ENCODE data around the gene NOTCH4.
"Not testable (repeated sequence)": the region's sequence is repeated elsewhere in the genome, so short reads cannot be mapped to it uniquely, and the experiment has no call there.

Gene NOTCH4

DNA sequence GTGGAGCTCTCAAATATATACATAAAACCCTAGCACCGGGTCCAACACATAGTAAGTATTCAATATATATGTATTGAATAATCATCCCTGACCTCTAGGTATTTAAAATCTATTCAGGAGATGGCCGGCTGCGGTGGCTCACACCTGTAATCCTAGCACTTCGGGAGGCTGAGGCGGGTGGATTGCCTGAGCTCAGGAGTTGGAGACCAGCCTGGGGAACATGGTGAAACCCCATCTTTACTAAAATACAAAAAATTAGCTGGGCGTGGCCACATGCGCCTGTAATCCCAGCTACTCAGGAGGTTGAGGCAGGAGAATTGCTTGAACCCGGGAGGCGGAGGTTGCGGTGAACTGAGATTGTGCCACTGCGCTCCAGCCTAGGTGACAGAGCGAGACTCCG is 30.8 kb downstream of the NOTCH4 start:
- DNase-seq (ENCODE audit: low read depth), result not testable (repeated sequence)

DNA sequence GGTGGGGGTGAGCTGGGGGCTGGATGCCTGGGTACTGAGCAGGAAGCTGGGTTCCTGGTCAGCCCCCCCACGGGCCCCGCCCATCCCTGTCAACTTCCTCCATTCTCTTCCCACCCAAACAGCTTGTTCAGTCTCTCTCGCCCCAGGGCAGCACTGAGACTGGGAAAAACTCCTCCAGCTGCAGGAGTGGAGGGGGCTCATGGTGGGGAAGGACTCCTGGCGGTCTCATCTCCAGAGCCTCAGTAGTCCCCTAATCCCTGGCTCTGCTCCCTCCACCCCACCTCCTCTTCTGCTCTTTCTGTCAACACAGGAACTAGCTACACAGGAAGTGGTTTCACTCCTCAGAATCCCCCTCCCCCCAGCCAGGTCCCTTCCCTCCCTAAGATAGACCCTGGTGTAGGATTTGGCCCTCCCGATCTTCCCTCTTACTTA is 31.2 kb downstream of the NOTCH4 start, which contains the start of gene GPSM3:
Gene GPSM3, minus strand, starts transcription at position 36 of the 432 bp plus-strand sequence. CDS start 130 bp downstream, outside the sequence.
- peak; percentile 68 for DNase-seq (ENCODE audit: low read depth)

DNA sequence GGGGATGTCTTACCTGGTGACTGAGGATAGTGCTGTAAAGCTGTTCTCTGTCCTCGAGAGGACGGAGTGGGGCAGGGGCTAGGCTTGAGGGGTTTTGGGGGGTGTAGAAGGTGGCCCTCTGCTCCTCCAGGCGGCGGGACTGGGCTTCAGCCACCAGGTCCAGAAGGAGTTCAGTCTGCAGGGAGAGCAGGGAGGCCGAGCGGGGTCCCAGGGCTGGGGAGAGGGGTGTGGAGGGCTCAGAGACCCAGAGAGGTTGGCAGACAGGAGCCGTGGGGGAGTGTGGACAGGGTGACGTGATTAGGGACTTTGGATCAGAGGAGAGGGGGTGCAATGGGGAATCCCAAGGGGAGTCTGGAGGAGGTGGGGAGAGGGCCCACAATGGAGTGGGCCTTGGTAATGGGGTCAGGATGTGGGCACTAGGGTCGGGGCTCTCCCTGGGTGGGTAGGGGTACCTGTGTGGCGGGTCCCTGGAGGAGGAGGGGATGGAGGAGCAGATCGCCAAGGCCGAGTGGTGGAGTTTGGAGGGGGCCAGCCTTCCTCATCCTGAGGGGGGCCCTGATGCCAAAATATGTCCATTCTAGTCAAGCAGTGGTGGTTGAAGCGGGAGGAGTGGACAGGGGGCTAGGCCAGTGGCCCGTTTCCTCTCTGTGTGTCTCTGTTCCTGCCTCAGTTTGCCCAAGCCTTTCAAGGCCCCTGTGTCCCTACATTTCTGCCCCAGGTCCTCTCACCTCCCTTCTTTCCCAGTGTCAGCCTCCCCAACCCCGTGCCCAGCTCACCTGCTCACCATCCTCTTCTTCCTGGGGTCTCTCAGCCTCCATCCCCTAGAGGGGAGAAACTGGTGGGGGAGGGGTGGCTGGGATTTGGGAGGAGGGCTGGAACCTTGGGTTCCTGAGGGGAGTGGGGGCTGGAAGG is 31.9 kb downstream of the NOTCH4 start:
- DNase-seq (ENCODE audit: low read depth), result no peak

DNA sequence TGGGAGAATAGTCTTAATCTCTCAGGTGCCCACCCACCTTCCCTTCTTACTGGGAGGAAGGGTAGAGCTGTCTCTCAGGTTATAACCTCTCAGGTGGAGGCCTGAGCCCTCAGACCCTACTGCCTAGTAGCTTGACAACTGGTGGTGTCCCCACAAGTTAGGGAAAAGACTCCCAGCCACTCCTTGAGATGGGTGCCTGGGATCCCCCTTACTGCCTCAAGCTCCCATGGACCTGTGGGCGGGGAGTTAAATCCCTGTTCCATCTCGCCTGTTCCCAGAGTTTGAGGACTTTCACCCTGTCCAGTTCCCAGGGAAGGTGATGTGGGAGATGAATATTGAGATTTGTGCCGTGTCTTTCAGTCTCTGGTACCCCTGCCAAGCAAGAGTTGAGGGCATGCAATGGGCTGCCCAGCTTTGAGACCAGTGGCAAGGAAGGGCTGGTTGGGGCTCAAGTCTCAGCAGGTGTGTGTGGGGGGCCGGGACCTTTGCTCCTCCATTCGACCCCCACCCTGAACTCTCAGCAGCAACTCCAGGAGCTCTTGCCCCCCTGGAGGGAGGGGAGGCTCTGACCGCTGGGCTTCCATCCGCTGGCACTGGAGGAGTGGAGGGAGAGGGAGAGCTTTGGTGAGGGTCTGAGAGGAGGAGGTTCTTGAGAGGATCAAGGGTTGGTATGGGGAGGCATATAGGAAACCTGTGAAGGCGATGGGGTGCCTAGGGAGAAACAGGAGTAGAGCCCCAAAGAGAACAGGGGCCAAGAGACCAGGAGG is 32.8 kb downstream of the NOTCH4 start:
- no peak for DNase-seq (ENCODE audit: low read depth)

DNA sequence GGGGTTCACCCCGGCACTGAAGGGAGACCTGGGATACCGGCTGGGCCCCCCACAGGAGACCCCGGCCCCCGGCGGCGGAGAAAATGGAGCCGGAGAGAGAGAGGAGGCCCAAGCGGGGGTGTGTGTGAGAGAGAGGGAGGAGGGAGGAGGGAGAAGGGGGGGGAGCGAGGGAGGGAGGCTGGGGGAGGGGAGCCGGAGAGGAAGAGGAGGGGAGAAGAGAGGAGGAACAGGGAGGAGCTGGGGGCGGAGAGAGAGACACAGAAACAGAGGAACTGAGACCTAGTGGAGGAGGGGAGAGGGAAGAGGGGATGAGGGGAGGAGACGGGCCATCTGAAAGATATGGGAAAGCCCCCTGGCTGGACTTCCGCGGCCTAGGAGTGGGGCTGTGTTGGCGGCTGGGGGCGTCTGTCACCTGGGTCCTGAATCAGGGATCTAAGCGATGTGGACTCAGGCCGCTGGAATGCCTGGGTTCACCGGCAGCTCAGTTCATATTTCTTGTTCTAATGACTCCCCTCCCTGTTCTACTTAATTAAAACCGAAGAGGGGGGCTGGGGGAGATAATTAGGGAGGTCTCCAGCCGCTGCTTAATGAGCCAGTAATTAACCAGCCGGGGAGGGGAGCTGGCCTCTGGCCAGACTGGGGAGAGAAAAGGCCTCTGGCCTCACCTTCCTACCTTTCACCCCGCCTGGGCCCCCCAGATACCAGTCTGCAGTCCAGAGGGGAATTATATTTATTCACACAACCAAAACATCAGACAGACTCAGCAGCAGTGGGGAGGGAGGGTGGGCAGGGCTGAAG is 33.6 kb downstream of the NOTCH4 start, which contains the start of gene PBX2:
Gene PBX2, minus strand, starts transcription at position 149 of the 798 bp plus-strand sequence. CDS start 287 bp downstream, outside the sequence.
- DNase-seq (ENCODE audit: low read depth), result peak; percentile 89

DNA sequence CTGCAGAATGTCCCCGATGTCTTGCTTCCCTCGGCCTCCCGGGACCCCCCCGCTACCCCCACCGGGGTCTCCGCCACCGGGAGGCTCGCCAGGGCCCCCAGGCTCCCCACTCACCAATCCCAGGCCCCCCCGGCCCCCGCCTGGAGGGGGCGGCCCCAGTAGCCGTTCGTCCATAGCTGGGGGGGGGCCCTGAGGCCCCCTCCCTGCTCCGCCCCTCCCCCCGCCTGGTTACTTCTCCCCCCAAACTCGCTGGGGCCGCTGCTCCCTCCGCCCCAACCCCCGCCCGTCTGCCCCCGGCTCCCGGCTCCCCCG is 34.2 kb downstream of the NOTCH4 start:
- DNase-seq (ENCODE audit: low read depth), result no peak

DNA sequence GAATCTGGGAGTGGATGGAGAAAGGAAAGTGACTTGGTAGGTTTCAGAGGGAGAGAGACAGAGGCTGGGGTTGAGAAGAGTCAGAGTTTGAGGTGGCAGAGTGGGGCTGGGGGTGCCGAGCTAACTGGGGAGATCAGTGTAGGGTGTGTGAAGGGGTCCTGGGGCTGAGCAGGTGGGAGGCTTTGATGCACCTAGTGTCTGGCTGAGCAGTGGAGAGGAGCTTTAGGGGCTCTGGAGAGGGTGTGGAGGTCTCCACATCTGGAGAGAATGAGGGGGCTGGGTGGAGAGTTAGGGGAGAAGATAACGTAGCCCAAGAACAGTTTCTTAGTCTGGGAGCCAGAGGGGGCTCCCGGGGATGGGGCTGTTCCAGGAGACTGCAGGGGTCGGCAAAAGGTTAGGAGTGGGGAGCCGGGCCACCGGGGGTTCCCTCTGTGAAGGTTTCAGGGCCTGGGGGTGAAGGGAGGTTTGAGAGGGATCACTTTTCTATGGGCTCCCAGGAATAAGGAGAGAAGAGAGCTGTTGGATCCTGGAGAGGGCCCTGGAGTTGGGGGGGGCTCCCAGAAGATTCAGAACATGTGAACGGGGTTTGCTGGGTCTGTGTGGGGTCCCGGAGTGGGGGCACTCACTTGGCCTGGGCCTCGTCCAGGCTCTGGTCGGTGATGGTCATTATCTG is 34.7 kb downstream of the NOTCH4 start:
- DNase-seq (ENCODE audit: low read depth), result peak; percentile 25

DNA sequence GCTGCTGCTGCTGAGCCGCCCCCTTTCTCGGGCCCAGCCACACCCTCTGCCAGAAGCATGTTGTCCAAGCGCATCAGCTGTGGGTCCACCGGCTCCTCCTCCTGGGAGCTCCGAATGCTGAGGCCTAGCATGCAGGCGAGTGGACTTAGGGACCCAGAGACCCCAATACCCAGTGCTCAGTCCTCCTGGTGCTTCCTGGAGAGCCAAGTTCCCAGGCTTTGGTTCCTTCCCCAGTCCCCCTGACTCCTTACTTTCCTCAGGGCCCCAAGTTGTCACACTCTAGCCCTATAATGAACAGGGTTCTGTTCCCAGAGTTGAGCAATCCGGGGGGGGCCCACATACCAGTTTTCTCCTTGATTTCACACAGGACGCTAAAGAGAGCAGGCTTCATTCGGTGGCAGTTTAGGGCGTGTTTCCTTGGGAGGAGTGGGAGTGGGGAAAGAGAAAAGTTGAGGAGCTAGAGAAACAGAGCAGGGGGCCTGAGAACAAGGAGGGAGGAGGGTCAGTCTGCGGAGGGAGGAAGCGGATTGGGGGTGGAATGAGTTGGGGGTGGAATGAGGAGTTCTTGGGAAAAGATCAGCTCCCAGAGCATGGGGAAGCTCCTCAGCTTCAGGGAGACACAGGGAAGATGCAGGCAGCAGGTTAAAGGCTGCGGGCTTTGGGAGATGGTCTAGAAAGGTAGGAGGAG is 35.3 kb downstream of the NOTCH4 start:
- DNase-seq (ENCODE audit: low read depth), result peak; percentile 12

DNA sequence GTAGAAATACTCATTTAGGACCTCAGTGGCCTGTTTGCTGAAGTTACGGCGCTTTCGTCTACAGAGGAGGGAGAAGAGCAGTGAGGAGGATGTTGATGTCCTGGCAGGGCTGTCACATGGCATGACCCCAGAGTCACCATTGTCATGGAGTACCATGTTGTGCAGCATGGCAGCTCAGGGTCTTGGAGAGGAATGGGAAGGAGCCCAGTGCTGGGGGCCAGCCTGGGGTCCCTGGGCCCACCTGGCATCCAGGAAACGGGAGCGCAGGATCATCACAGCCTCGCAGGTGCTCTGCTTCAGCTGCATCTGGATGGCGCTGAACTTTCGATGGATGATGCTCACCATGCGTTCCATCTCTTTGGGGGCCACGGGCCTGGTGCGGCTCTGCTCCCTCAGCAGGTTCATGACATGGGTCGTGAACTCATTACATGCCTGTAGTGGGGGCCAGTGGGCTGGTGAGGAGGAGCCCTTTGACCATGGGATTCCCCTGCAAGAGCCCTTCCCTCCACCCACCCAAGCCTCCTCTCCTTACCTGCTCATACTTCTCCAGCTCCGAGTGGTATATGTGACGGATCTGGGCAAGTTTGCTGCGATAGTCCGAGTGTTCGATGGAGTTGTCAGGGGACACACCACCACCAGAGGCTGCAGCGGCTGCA is 36.0 kb downstream of the NOTCH4 start:
- not testable (repeated sequence) for DNase-seq (ENCODE audit: low read depth)

DNA sequence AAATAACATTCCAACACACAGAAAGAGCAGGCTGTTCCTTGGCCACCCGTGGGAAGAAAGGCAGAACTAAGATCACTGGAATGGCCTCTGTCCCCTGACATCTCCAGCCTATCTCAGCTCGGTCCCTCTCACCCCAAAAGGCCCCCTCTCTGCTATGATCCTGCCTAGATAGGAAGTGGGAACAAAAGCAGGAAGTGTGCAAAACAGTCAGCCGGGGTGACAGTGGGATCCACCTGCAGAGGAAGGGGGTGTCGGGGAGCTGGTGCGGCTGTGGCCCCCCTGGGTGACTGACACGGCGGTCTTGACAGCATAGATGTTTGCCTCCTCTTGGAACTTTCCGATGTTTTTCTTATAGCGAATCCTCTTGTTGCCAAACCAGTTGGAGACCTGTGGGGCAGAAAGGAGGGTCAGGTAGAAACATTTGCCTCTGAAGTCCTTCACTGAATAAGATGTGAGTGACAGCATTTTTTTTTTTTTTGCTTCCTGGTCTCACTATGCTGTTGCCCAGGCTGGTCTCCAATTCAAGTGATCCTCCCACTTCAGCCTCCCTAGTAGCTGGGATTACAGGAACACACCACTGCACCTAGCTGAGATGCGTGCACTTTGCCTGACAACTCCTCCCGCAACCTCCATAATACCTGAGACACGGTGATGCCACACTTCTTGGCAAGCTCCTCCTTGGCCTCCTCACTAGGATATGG is 36.7 kb downstream of the NOTCH4 start:
- DNase-seq (ENCODE audit: low read depth), result no peak

DNA sequence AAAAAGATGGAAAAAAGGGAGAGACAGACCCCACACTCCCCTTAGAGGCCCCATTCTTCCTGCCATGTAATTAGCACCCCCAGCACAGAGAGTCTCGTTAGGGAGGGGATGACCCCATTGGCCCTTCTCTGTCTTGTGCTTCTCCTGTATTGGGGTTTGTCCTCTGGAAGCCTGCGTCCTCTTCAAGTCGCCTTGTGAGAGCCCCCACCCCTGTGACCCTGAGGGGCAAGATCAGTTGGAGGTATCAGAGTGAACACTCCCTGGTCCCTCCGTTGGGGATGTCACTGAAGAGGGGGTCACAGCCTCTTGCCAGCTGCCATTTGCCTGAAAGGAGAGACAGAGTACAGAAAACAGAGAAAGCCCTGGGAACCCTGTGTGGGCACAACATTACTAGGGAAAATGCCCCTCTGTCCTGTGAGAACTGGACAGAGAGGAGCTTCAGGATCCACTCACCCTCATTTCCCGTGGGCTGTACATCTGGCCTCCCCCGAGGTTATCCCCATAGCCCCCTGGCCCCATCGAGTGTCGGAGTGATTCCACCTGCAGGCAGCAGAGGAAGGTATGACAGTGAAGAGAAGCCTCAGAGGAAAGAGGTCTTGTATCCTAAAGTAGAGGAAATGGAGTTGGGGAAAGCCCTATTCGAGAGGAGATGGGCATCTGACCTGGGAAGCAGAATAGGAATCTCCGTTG is 37.6 kb downstream of the NOTCH4 start:
- not testable (repeated sequence) for DNase-seq (ENCODE audit: low read depth)

DNA sequence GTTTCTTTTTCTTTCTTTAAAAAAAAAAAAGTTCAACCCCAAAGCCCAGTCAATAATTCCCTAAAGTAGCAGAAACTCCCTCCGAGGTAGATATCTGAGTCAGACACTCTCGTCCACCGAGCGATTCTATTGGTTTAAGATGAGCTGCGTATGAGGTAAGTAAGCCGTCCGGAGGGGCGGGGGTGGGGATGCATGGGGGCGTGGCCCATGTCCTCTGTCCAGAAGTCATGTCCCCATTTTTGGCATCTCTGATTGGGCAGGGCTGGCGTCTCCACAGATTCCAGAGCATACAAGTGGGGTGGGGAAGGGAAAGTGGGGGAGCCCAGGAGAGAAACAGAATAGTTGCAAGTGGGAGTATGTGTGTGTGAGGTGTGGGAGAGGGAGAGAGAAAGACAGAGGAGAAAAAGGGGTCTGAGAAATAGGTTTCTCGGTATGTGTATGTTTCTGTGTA is 38.2 kb downstream of the NOTCH4 start:
- DNase-seq (ENCODE audit: low read depth), result peak; percentile 93

DNA sequence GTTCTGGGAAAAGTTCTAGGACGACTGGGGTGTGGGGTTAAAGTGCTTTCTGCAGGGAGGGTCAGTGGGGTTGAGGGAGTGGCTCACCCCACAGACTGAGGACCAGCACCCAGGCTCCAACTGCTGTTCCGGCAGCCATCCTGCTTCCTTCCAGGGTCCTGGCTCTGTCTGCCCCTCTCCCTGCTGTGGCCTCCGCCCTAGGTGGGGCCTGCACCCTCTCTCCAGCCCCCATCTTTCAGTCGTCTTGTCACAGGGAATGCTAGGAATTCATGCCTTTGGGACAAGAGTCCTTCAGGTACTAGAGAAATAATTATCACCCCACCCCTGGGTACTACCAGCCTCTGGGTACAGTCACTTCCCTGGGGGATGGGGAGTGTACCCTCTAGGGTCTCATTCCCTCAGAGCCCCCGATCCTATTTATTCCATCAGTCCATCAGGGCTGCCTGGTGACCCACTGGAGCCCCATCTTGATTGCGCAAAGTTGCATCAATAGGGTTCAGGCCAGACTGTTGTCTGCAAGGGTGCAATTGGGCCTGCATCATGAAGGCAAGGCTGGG is 39.7 kb downstream of the NOTCH4 start, which contains the start of gene AGER:
Gene AGER, minus strand, starts transcription at position 170 of the 557 bp plus-strand sequence. Its CDS starts 31 bp downstream, at position 139.
- no peak for DNase-seq (ENCODE audit: low read depth)

DNA sequence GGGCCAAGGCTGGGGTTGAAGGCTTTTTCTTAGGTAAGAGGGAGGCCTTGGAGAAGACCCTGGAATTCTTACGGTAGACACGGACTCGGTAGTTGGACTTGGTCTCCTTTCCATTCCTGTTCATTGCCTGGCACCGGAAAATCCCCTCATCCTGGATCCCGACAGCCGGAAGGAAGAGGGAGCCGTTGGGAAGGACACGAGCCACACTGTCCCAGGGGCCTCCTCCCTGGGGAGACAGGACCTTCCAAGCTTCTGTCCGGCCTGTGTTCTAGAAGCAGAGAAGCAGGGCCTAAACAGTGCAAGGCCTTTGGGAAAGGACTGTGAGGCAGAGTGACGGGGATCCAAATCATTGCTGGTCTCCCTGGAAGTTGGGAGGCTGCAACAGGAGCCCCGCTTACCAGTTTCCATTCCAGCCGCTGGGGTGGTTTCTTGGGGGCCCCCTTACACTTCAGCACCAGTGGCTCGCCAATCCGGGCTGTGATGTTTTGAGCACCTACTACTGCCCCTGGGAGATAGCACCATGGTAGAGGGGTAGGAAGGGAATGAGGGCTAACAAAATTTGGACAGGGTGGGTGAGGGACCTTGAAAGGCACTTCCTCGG is 40.3 kb downstream of the NOTCH4 start:
- DNase-seq (ENCODE audit: low read depth), result no peak

DNA sequence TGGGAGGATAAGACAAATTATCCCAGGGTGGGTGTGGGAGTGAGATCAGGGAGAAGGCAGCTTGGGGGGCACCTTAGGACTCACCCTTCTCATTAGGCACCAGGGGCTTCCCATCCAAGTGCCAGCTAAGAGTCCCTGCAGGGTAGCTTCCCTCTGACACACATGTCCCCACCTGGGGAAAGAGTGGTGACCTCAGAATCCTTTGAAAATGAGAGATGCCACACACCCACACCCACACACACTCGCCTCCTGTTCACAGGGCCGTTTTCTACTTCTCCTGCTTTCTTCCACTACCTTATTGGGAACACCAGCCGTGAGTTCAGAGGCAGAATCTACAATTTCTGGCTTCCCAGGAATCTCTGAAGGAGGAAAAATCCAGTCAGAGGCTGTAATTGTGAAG is 40.8 kb downstream of the NOTCH4 start:
- DNase-seq (ENCODE audit: low read depth), result no peak

DNA sequence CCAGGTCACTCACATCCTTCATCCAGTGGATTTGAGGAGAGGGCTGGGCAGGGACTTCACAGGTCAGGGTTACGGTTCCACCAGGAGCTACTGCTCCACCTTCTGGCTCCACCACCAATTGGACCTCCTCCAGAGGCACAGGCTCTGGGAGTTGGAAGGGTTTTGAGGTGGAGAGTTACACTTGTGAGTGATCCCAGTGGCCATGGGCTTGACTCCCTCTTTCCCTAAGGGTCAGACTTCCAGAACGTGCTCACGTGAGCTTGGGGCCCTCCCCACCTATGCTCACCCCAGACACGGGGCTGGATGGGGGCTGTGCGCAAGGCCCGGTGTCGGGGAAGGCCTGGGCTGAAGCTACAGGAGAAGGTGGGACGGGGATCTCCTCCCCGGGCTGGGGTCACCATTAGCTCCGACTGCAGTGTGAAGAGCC is 41.3 kb downstream of the NOTCH4 start:
- no peak for DNase-seq (ENCODE audit: low read depth)

DNA sequence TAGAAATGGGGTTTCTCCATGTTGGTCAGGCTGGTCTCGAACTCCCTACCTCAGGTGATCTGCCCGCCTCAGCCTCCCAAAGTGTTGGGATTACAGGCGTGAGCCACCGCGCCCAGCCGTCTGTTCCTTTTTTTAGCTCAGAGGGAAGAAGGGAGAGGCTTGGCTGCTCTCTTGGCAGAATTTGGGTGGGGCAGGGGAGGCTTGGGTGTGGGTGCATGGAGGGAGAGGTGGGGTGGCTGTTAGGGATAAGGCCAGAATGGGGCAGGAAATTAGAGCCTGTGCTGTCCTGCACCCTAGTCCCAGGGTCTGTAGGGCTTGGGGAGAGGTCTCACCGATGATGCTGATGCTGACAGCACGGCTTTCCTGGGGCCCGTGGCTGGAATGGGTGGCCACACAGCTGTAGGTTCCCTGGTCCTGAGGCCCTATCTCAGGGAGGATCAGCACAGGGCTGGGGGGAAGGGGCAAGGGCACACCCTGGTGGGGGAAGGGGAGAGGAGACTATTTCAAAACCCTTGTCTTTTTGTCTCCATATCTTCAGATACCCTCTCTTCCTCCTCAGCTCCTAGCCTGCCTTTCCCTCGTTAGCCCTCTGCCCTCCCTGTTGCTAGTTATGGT is 41.8 kb downstream of the NOTCH4 start:
- DNase-seq (ENCODE audit: low read depth), result no peak
